ENCODE measurements around the gene OR52B6.

- TF ChIP-seq CTCF (IDR thresholded peaks at IDR 0.05) (no peak), ZFX (IDR thresholded peaks at IDR 0.05; ENCODE audit: borderline replicate concordance) (no peak)
These were observed 44.2 kb upstream of the OR52B6 start for GRCh38 chr11:5536482-5536881.

Measured in 22Rv1 (cell line).